ENCODE measurements around the gene SLC22A5.

DNA sequence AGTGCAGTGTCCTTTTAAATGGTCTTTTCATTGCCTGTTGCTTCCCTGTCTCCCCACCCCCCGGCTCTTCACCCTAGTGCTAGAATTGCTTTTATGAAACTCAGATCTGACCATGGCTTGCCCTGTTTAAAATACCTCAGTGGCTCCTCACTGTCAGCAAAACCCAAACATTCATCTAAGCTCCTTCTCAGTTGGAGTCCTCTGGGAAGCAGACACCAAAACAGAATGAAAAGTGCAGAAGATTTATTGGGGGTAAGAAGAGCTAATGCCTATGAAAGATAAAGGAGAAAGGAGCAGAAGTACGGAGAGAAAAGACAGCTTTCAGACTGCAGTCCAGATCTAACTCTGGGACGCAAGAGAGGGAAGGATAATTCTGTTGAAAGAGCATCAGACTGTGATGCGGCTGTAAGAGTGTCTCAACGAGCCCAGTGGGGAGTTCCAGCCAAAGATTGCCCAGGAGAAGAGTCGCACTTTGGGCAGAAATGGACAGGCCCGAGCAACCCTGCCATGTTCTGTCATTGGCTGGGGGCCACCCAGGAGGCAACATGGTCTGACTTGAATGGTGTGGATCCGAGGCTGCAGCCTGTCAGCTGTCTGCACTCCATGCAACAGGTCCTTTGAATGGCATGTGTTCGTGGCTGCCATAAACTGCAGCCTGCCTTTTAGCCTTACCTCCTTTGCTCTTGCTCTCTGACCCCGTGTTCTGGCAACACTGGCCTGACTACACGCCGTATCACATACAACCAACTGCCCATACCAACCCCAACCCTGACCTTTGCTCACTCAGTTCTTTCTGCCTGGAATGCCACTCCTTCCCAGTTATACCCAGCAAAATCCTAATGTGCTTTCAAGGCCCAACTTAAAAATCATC, 65.1 kb downstream of the SLC22A5 start:
- TF ChIP-seq REST (IDR thresholded peaks at IDR 0.05; ENCODE audit: insufficient read depth in 1 of 2, low read depth in 2 of 2, low read length in 2 of 2), result no peak
- TF ChIP-seq FOXP2 (optimal IDR thresholded peaks at IDR 0.05; ENCODE audit: borderline replicate concordance, extremely low read depth, extremely low read length, insufficient read depth), result no peak
- no peak for TF ChIP-seq POLR2AphosphoS5 (IDR thresholded peaks at IDR 0.05; ENCODE audit: low read depth, low read length)
